ENCODE data around the gene ADGRG6. TPM values are rescaled to one million over a fixed set of nuclear protein-coding genes. Genes with fewer than 3 reads are reported as not detected.

The ADGRG6 gene
- total RNA-seq, 1 experiment from 2014 or later = 2.5 TPM

GRCh38 chr6:142413111-142413510 lies 111.3 kb downstream of the ADGRG6 start:
- no peak overlapping the region for H3K4ac ChIP-seq (ENCODE audit: low read depth, low read length)
- peaks cover 26 to 36% of the 10 kb centered on the region in 2 experiments for H3K4me1 Mint-ChIP-seq
- no peak overlapping the region for H4K5ac ChIP-seq (ENCODE audit: insufficient read length, low read depth, low read length)
- no peaks in the 10 kb centered on the region for H3K23me2 ChIP-seq (ENCODE audit: insufficient read length, low read depth, low read length, poor library complexity, severe bottlenecking)
- no peak overlapping the region for H3K18ac ChIP-seq (ENCODE audit: insufficient read length, low read depth, low read length)
- no peak overlapping the region for H3K23ac ChIP-seq (ENCODE audit: insufficient read length, low read depth, low read length)
- no peak for TF ChIP-seq CTCF (conservative IDR thresholded peaks at IDR 0.05)
- H4K20me1 ChIP-seq (ENCODE audit: control insufficient read depth, insufficient read depth, insufficient read length) = no peaks in the 10 kb centered on the region
- H4K8ac ChIP-seq (replicated peaks; ENCODE audit: insufficient read length, low read depth, low read length) = no peak overlapping the region
- H3K27ac ChIP-seq (ENCODE audit: insufficient read length, low read depth, low read length) = no peak overlapping the region
- H3K27ac Mint-ChIP-seq = no peak overlapping the region
- no peaks in the 10 kb centered on the region for H3K79me1 ChIP-seq (ENCODE audit: insufficient read depth, low read depth, low read length, poor library complexity, severe bottlenecking)
- no peak overlapping the region for H3K9ac ChIP-seq (ENCODE audit: extremely low read depth, insufficient read length, low read length)
- no peak overlapping the region for H3T11ph ChIP-seq (ENCODE audit: low read length)
- peaks cover 2% of the 10 kb centered on the region; the same call in 1 of the 2 replicates for H3K4me1 ChIP-seq (ENCODE audit: insufficient read depth, low read length)
- no peaks in the 10 kb centered on the region for H3K79me2 ChIP-seq (ENCODE audit: insufficient read depth, low read length)
- no peak overlapping the region for H3K4me2 ChIP-seq (ENCODE audit: insufficient read depth, insufficient read length, low read length)
- DNase-seq = no peak
- H2BK15ac ChIP-seq (ENCODE audit: low read depth, low read length) = no peak overlapping the region
- H2AFZ ChIP-seq (ENCODE audit: low read length) = no peak overlapping the region
- no peak overlapping the region for H2BK120ac ChIP-seq (ENCODE audit: low read depth, low read length, poor library complexity, severe bottlenecking)
- no peaks in the 10 kb centered on the region for H3K9me3 ChIP-seq (ENCODE audit: control insufficient read depth, low read depth, low read length)
- H3K14ac ChIP-seq (ENCODE audit: insufficient read depth, low read length) = no peak overlapping the region
- no peak overlapping the region for H2BK5ac ChIP-seq (ENCODE audit: insufficient read length, low read length)
- H3K56ac ChIP-seq (ENCODE audit: insufficient read length, low read depth, low read length) = no peak overlapping the region
- no peaks in the 10 kb centered on the region for H3K9me3 Mint-ChIP-seq
- H4K91ac ChIP-seq (ENCODE audit: insufficient read length, low read depth, low read length) = no peak overlapping the region
- no peaks in the 10 kb centered on the region for H3K36me3 Mint-ChIP-seq (ENCODE audit: insufficient read depth in 1 of 3, low read depth in 3 of 3)
- H3K27me3 ChIP-seq (ENCODE audit: insufficient read depth, low read length) = no peaks in the 10 kb centered on the region
- no peak overlapping the region for H2BK12ac ChIP-seq (ENCODE audit: insufficient read length, low read depth, low read length)
- no peak overlapping the region for H2AK5ac ChIP-seq (ENCODE audit: insufficient read length, low read length)
- H2BK20ac ChIP-seq (ENCODE audit: low read depth, low read length, poor library complexity, severe bottlenecking) = no peak overlapping the region
- H3K27me3 Mint-ChIP-seq (ENCODE audit: low read depth) = no peaks in the 10 kb centered on the region
- no peak overlapping the region for H3K4me3 Mint-ChIP-seq
